IMR-90 (cell line): ENCODE results near the gene CDR2L. TPM values are rescaled to one million over a fixed set of nuclear protein-coding genes. Genes with fewer than 3 reads are reported as not detected.
"Not testable (repeated sequence)": the region's sequence is repeated elsewhere in the genome, so short reads cannot be mapped to it uniquely, and the experiment has no call there.

ENCODE experiments used
- ATAC-seq: fragments of 200-7000 bp; cut with Tn5 transposase; 2 replicates; pipeline ENCODE4 v1.9.1; 2020; ENCODE audit warnings: low read depth, mild to moderate bottlenecking, moderate library complexity
- BruUV-seq: library from RNA; stranded (reverse); fragments of 400-500 nt; replicated peaks from 2 replicates; lab custom pipeline; 2021; lab: Mats Ljungman, UMichigan
- CTCF ChIA-PET: fragments of 300-600 bp; formaldehyde crosslinking; extraction: SDS; loops from one replicate; lab custom pipeline; 2021; ENCODE audit warnings: antibody characterized with exemption; lab: Yijun Ruan, JAX
- POLR2A ChIA-PET: fragments of 300-600 bp; sonication (Branson Sonifier 250); formaldehyde crosslinking; loops from one replicate; lab custom pipeline; 2022; ENCODE audit warnings: antibody characterized with exemption; ENCODE audit not compliant: unreplicated experiment; lab: Charles Lee
- DNase-seq: peaks from one replicate; pipeline ENCODE4 v3.0.0; 2013
- H2AFZ ChIP-seq: replicated peaks from 2 replicates; pipeline ENCODE3; 2013; ENCODE audit warnings: low read length, mild to moderate bottlenecking; ENCODE audit not compliant: poor library complexity
- H2AK5ac ChIP-seq: 2 replicates; pipeline ENCODE4 v1.6.1; 2013; ENCODE audit warnings: low read depth, low read length, inconsistent platforms
- H2AK9ac ChIP-seq: replicated peaks from 2 replicates; pipeline ENCODE3; 2013; ENCODE audit warnings: mild to moderate bottlenecking, low read depth, low read length, moderate library complexity; ENCODE audit not compliant: poor library complexity
- H2BK120ac ChIP-seq: 2 replicates; pipeline ENCODE4 v1.6.1; 2013; ENCODE audit warnings: low read depth, low read length, inconsistent platforms
- H2BK15ac ChIP-seq: 3 replicates; pipeline ENCODE4 v1.6.1; 2013; ENCODE audit warnings: low read depth, low read length, inconsistent platforms
- H2BK20ac ChIP-seq: 2 replicates; pipeline ENCODE4 v1.6.1; 2013; ENCODE audit warnings: low read depth, mild to moderate bottlenecking, inconsistent platforms, low read length, moderate library complexity
- H2BK5ac ChIP-seq: 2 replicates; pipeline ENCODE4 v1.6.1; 2013; ENCODE audit warnings: mild to moderate bottlenecking, low read depth, low read length, inconsistent platforms; ENCODE audit not compliant: poor library complexity, severe bottlenecking
- H3K14ac ChIP-seq: replicated peaks from 2 replicates; pipeline ENCODE4 v1.6.1; 2013; ENCODE audit warnings: low read depth, low read length, inconsistent platforms
- H3K18ac ChIP-seq: 2 replicates; pipeline ENCODE4 v1.6.1; 2013; ENCODE audit warnings: low read depth, low read length, control low read depth
- H3K23ac ChIP-seq: 2 replicates; pipeline ENCODE4 v1.6.1; 2013; ENCODE audit warnings: low read depth, low read length, inconsistent platforms
- H3K27ac ChIP-seq: 2 replicates; pipeline ENCODE4 v1.5.1; 2013; ENCODE audit warnings: mild to moderate bottlenecking, control low read depth, low read length; ENCODE audit not compliant: insufficient read depth
- H3K27me3 ChIP-seq: 2 replicates; pipeline ENCODE4 v1.6.1; 2013; ENCODE audit warnings: low read length; ENCODE audit not compliant: control insufficient read depth, insufficient read depth
- H3K36me3 ChIP-seq: 2 replicates; pipeline ENCODE4 v1.6.1; 2013; ENCODE audit warnings: low read length, mixed read lengths; ENCODE audit not compliant: control insufficient read depth, insufficient read depth
- H3K4ac ChIP-seq: 2 replicates; pipeline ENCODE4 v1.6.1; 2013; ENCODE audit warnings: low read depth, low read length, inconsistent platforms
- H3K4me1 ChIP-seq: 2 replicates; pipeline ENCODE4 v1.6.1; 2013; ENCODE audit warnings: low read length, mixed read lengths; ENCODE audit not compliant: control insufficient read depth, insufficient read depth
- H3K4me2 ChIP-seq: 2 replicates; pipeline ENCODE4 v1.6.1; 2013; ENCODE audit warnings: low read depth, mild to moderate bottlenecking, control low read depth, low read length, moderate library complexity
- H3K4me3 ChIP-seq: 2 replicates; pipeline ENCODE4 v1.5.1; 2013; ENCODE audit warnings: low read depth, mild to moderate bottlenecking, control low read depth, low read length, moderate library complexity; ENCODE audit not compliant: insufficient read depth
- H3K56ac ChIP-seq: 2 replicates; pipeline ENCODE4 v1.6.1; 2013; ENCODE audit warnings: low read length, inconsistent platforms; ENCODE audit not compliant: insufficient read depth; ENCODE audit errors: extremely low read depth
- H3K79me1 ChIP-seq, 2 experiments: 2 replicates each; pipeline ENCODE4 v1.6.1; 2013; ENCODE audit warnings: low read length in 2 of 2, inconsistent platforms in 1 of 2, low read depth in 1 of 2
- H3K9ac ChIP-seq: 2 replicates; pipeline ENCODE4 v1.6.1; 2013; ENCODE audit warnings: low read depth, low read length, control low read depth
- H3K9me1 ChIP-seq: 2 replicates; pipeline ENCODE4 v1.6.1; 2013; ENCODE audit warnings: low read length, inconsistent platforms; ENCODE audit not compliant: insufficient read depth
- H3K9me3 ChIP-seq: 2 replicates; pipeline ENCODE4 v1.6.1; 2013; ENCODE audit warnings: low read length; ENCODE audit not compliant: control insufficient read depth, insufficient read depth
- H4K20me1 ChIP-seq: 2 replicates; pipeline ENCODE4 v1.6.1; 2013; ENCODE audit warnings: low read length, inconsistent platforms; ENCODE audit not compliant: insufficient read depth
- H4K5ac ChIP-seq: 2 replicates; pipeline ENCODE4 v1.6.1; 2013; ENCODE audit warnings: mild to moderate bottlenecking, low read depth, low read length, control low read depth
- H4K8ac ChIP-seq, 2 experiments: 2 replicates each; pipeline ENCODE4 v1.6.1; 2013; ENCODE audit warnings: low read depth in 2 of 2, low read length in 2 of 2, control low read depth in 1 of 2, inconsistent platforms in 1 of 2
- H4K91ac ChIP-seq: 2 replicates; pipeline ENCODE4 v1.6.1; 2013; ENCODE audit warnings: low read depth, low read length, inconsistent platforms; ENCODE audit not compliant: insufficient read depth
- BHLHE40 ChIP-seq: fragments of 150-350 bp; IDR thresholded peaks from 2 replicates; pipeline ENCODE4 v1.6.1; 2016; ENCODE audit warnings: mild to moderate bottlenecking, low read depth, low read length
- MAFK ChIP-seq: IDR thresholded peaks from 2 replicates; pipeline ENCODE4 v1.6.1; 2012; ENCODE audit warnings: low read depth, low read length, improper control_type of control experiment
- MXI1 ChIP-seq: IDR thresholded peaks from 2 replicates; pipeline ENCODE4 v1.6.1; 2012; ENCODE audit warnings: low read depth, mild to moderate bottlenecking, low read length, moderate library complexity, borderline replicate concordance
- RCOR1 ChIP-seq: IDR thresholded peaks from 2 replicates; pipeline ENCODE4 v1.6.1; 2012; ENCODE audit warnings: mild to moderate bottlenecking, low read length, improper control_type of control experiment; ENCODE audit not compliant: insufficient replicate concordance
- WGBS, 2 experiments: methylation state at CpG; one replicate each; pipeline versions ENCODE4 v1.1.5 to v1.1.7; 2013; ENCODE audit warnings: missing lambda C conversion rate in 2 of 2; ENCODE audit not compliant: insufficient read length in 1 of 2; ENCODE audit errors: extremely low coverage in 2 of 2; 5-methylcytosine and 5-hydroxymethylcytosine counted together
- dilution Hi-C: fragments of 300-500 bp; cut with HindIII; formaldehyde crosslinking; loops from one replicate; pipeline ENCODE4 v1.14.3; 2018; ENCODE audit warnings: low sequenced_read_pairs; ENCODE audit not compliant: unreplicated experiment
- in situ Hi-C: fragments of 300-500 bp; cut with MboI; formaldehyde crosslinking; loops from 3 replicates; pipeline ENCODE4 v1.14.3; 2019; ENCODE audit warnings: low sequenced_read_pairs, inconsistent platforms, mixed read lengths
- intact Hi-C: fragments of 100-400 bp; cut with micrococcal nuclease; formaldehyde crosslinking; loops from 2 replicates; pipeline ENCODE4 v1.10.0; 2022
- polyA plus RNA-seq, 3 experiments: library from polyadenylated mRNA; depleted of rRNA; stranded (reverse); fragments of >200 nt; gene quantifications; 2 replicates each; pipeline ENCODE4 v1.2.3, GENCODE V29; 2012; ENCODE audit warnings: low replicate concordance in 1 of 3
- total RNA-seq: library from RNA; depleted of rRNA; stranded (reverse); fragments of >200 nt; gene quantifications from 2 replicates; pipeline ENCODE4 v1.2.3, GENCODE V29; 2012

The CDR2L gene
- total and polyA plus RNA-seq, 2 of the 4 experiments (the other 2 are of a cell fraction) = 5.7 to 18.9 TPM

DNA sequence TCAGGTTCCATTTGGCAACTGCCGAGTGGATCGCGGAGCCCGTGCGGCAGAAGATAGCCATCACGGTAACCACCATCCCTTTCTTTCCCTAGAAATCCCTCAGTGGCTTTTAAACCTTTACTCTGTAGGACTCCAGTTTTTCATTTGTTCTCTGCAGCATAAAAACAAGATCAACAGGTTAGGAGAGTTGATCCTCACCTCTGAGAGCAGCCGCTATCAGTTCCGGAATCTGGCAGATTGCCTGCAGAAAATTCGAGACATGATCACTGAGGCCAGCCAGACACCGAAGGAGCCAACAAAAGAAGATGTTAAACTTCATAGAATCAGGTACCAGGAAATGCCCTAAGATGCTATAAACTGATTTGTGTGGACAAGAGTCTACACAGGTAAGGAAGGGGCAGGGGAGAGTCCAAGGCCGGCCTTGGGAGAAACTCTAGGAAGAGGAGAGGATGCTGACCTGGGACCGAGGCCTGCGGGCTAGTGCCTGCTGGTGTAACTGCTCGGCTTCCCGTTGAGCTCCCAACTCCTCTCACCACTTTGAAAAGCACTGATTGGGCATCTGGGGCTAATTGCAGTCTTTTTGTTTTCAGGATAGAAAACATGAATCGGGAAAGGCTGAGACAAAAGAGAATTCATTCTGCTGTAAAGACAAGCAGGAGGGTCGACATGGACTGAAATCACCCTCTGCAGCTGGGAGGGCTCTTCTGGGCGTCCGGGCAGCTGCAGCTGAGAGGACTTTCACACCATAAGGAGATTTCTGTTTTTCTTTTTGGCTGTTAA lies 33.1 kb downstream of the CDR2L start (continued):
- no peak for TF ChIP-seq BHLHE40

DNA sequence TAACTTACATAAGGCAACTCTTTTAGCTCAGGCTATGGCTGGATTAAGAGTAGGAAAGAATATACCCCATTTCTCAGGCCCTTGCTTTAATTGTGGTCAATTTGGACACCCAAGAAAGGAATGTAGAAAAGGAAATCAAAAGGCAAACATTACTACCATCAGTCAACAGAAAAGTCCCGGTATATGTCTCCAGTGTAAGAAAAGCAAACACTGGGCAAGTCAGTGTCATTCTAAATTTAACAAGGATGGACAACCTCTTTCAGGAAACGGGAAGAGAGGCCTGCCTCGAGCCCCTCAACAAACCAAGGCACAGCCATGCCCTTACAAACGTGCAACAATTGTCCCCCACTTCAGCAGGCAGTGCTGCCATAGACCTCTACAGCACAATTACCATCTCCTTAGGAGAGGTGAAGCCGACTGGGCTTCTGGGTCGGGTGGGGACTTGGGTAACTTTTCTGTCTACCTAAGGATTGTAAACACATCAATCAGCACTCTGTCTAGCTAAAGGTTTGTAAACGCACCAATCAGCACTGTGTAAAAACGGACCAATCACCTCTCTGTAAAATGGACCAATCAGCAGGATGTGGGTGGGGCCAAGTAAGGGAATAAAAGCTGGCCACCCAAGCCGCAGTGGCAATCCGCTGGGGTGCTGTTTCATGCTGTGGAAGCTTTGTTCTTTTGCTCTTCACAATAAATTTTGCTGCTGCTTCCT lies 37.4 kb downstream of the CDR2L start:
- Histone ChIP-seq H3K4me1 (no peaks in the 10 kb centered on the region), H3K4me3 (no peak overlapping the region), H3K9me1 (no peaks in the 10 kb centered on the region), H2AFZ (no peak overlapping the region), H2AK5ac (no peak overlapping the region), H4K91ac (no peak overlapping the region), H2BK120ac (no peak overlapping the region), H3K23ac (no peak overlapping the region), H3K18ac (no peak overlapping the region), H4K5ac (no peak overlapping the region), H3K14ac (no peak overlapping the region), H2BK20ac (no peak overlapping the region), H4K8ac (no peak overlapping the region), H3K36me3 (peaks cover 21% of the 10 kb centered on the region), H3K27ac (no peak overlapping the region), H3K56ac (no peak overlapping the region), H4K20me1 (no peaks in the 10 kb centered on the region), H3K27me3 (no peaks in the 10 kb centered on the region), H2AK9ac (no peak overlapping the region), H2BK15ac (no peak overlapping the region), H3K4ac (no peak overlapping the region), H2BK5ac (no peak overlapping the region), H3K4me2 (no peak overlapping the region), H3K79me1 (no peaks in the 10 kb centered on the region), H3K9me3 (no peaks in the 10 kb centered on the region), H3K9ac (no peak overlapping the region)
- intact Hi-C loops = no loop called here
- DNase-seq (no peak), ATAC-seq (no peak)
- in situ Hi-C loops = no loop called here
- dilution Hi-C loops = no loop called here
- CTCF ChIA-PET = no interaction called here
- no TSS peak for BruUV-seq
- 86% methylated on average over 2 of the region's 10 CpGs; no CpG with 5 or more reads in 1 of the 2 experiments for WGBS, 2 experiments
- POLR2A ChIA-PET = no interaction called here
- TF ChIP-seq MXI1 = no peak
- no peak for TF ChIP-seq MAFK
- TF ChIP-seq RCOR1 = no peak

DNA sequence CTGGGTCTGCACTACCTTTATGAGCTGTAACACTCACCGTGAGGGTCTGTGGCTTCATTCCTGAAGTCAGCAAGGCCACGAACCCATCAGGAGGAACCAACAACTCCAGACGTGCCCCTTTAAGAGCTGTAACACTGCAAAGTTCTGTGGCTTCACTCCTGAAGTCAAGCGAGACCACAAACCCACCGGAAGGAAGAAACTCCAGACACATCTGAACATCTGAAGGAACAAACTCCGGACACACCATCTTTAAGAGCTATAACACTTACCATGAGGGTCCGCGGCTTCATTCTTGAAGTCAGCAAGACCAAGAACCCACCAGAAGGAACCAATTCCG lies 37.9 kb downstream of the CDR2L start:
- H3K9me3 ChIP-seq, H3K9ac ChIP-seq, H3K79me1 ChIP-seq, H4K5ac ChIP-seq, H3K4me1 ChIP-seq, H2BK5ac ChIP-seq, DNase-seq, CTCF ChIA-PET, ATAC-seq, H2BK20ac ChIP-seq, H2BK120ac ChIP-seq, in situ Hi-C loops, H4K8ac ChIP-seq, intact Hi-C loops, H2AFZ ChIP-seq, H3K14ac ChIP-seq, H3K27me3 ChIP-seq, H4K91ac ChIP-seq, H3K4me3 ChIP-seq, H3K27ac ChIP-seq, dilution Hi-C loops, H3K23ac ChIP-seq, BruUV-seq, POLR2A ChIA-PET, H3K4me2 ChIP-seq, H3K9me1 ChIP-seq, H2AK9ac ChIP-seq, H3K56ac ChIP-seq, H3K4ac ChIP-seq, H3K18ac ChIP-seq, H2BK15ac ChIP-seq, H2AK5ac ChIP-seq, H4K20me1 ChIP-seq: not testable (repeated sequence)
- H3K36me3 ChIP-seq = peaks cover 17% of the 10 kb centered on the region
- 100% methylated on average over 2 of the region's 9 CpGs; no CpG with 5 or more reads in 1 of the 2 experiments for WGBS, 2 experiments
